Amniotic stem cell (primary cell): Measurements from ENCODE around the gene DNAJC21.
A peak's percentile ranks its signal among the peaks of the same experiment; 100 is the strongest.
"Not testable (repeated sequence)": the region's sequence is repeated elsewhere in the genome, so short reads cannot be mapped to it uniquely, and the experiment has no call there.

Experiments used
- DNase-seq: peaks from one replicate; lab custom pipeline; 2025; lab: John Stamatoyannopoulos, UW

DNAJC21 gene

DNA sequence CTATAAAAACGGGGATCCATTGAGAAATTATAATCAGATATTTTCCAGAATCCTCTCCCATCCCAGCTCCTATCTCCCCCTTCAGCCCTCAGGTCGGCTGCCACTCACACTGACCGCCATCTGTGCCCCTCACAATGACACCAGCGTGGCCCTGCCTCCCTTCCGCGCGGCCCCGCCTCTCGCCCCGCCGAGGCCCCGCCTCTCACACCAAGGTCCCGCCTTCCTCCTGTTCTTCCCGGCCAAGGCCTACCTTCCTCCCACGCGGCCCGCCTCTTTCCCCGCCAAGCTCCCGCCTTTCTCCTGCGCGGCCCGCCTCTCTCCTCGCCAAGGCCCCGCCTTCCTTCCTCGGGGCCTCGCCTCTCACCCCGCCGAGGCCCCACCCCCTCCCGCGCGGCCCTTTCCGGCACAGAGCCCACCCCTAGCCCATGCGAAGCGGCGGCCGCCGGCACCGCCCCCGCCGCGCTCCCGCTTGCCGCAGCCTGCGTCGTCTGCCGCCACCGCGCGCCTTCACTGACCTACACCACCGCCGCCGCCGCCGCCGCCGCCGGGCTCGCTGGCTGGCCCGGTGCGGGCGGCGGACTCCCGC is at the start of gene DNAJC21:
Gene DNAJC21 (plus strand): TSS at position 426 of the 586 bp plus-strand sequence. CDS start 261 bp downstream, outside the sequence.
- peak; percentile 89 for DNase-seq

DNA sequence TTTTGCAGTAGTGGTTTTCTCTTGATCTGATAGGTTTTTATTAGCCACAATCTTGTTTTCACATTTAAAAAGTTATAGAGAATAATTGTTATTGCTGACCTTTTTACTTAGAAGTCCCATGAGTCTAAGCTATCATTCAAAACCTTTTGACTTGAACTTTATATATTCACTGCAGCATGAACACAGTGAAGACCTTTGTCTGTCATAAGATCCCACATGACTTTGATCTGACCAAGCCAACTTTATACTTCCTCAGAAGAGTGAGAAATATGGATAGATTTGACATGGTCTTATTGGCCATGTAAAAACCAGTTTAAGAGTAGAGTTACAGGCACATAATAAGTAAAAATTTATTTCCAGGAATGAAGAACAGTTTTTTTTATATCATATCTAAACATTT is 48.1 kb upstream of the DNAJC21 start:
- no peak for DNase-seq

DNA sequence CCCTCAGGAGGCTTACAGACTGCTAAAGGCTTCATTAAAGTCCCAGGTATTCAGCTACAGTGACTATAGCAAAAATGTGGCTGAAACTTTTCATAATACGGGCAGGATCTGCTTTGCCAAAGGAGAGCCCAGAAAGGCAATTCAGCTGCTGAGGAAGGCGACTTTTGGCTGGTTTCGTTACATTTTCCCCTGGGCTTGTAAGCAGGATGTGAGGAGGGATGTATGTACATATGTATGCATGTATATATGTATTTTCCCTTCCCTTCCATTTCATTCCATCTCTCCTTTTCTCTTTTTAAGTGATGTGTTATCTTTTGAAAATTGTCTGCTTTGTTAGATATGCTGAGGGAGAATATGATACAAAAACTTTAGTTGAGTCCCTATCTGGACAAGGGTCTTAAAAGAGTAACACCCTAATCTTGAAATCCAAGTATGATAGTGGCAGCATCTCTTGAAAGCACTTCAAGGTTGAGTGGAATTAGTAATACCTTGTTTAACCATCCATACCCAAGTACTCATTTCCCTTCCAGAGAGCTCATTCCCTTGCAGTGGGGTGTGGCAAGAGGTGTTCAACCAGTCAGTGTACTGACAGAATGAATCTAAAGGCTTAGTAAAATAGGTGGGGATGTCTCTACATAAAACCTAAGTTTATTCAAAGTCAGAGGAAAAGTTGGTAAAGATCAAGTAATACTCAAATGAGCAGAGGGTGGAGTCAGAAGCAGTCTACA is 42.8 kb upstream of the DNAJC21 start:
- no peak for DNase-seq

DNA sequence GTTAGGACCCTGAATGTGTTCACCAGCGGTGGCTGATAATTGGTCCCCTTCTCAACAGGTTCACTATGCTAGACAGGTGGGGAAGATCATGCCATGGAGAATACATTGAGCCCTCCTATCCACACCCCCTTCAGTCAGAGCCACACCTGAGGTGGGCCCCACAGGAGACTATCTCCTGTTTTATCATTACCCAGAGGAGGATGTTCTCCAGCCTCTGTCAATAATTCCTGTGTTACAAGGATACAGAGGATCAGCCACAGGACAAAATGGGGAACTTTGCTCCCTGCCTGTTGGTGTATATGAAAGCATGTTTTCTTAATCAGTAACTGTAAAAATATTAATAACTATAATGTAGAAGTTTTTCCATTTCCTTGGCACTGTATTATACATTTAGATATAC is 40.0 kb upstream of the DNAJC21 start:
- no peak for DNase-seq

DNA sequence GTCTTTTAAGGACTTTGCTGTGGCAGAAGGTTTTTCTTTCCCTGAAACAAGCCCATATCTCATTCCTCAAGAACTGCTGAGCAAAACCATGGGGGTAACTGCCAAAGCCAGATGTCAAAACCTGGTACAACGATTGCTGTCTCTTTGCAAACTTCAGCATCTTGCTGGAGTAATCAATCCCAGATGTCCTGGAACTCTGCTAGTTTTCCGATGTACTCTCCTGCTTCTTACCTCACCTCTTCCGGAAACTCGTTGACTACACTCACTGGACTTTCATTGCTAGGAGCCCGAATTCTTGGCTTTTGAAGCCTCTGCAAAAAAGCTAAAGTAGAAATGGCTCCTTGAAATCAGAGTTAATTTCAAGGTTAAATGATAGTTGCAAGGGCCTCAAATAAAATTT is 37.4 kb upstream of the DNAJC21 start:
- DNase-seq = peak; percentile 42

DNA sequence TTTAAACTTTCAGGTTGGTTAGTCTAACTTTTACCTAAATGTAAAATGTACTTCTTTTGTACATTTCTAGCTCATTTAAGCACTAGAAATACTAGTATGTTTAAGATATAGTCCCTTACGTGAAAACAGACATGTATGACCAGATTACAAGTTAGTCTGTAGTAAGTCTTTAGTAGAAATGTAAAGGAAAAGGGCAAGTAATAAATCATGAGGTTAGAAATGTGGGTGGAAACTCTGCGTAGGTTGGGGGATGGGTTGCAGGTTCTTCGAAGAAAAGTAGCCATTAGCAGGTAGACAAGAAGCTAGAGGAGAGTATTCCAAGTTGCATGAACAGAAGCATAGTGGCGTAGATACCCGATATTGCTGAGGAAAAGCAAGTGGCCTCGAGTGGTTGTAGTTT is 36.9 kb upstream of the DNAJC21 start:
- no peak for DNase-seq

DNA sequence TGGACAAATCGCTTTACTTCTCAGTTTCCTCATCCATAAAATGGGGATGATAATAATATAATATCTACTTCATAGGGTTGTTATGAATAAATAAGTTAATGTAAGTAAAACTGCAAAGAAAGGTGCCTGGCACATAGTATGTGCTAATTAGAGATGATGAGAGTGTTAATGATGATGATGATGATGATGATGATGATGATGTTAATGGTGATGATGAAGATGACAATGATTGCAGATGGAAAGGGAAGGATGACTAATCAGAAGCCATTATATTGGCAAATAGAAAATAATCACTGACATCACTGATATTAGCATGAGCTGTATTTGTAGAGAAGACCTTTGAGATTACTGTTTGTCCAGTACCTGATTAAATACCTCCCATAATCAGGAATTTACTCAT is 34.6 kb upstream of the DNAJC21 start:
- no peak for DNase-seq

DNA sequence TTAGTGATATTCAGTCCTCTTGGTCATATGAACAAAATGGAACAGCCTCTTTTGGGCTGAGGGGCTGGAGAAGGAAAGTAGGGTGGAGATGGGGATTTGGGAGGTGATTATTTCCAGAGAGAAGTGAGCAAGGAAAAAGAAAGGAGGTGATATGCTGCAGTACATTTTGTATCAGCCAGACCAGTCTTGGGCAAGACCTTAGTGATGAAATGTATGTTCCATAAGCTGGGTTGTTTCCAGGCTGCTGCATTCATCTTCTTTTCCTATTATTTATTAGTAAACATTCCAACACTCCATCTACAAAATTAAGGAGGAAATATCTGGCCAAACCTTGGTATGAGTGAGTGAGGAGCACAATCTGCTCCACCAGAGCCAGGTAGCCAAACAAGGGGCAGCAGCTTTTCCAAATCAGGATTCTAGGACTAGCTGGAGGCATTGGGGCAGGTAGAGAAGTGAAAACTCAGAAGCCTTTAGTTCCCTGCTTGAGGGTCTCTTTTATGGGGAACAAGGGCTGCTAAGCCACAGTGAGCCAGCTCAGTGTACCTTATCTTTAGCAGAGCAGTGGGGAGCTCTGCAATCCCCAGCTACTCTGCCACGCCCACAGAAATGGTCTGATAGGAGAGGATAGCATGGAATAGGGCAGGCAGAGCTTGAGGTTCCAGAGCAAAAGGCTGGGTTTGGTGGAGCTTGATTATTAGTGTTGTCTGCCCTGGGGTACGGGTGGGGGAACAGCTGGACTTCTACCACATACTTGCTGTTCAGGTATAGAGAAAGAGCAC is 33.5 kb upstream of the DNAJC21 start:
- no peak for DNase-seq

DNA sequence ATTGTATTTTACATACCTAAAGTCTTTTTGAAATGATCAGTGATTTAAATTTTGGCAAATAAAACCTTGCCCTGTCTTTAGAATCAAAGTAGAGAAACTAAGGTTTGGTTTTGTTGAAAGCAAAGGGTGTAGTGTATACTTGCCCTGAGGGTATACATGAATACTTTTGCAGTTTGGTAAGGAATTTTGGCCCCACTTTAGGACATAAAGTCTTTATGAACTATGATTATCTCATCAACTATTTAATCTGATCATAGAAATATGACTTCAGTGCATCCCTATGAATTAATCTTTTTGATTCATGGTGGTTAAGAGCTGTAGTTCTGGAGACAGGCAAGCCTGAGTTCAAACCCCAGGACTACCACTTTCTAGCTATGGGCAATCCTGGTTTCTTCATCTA is 31.7 kb upstream of the DNAJC21 start:
- DNase-seq = no peak

DNA sequence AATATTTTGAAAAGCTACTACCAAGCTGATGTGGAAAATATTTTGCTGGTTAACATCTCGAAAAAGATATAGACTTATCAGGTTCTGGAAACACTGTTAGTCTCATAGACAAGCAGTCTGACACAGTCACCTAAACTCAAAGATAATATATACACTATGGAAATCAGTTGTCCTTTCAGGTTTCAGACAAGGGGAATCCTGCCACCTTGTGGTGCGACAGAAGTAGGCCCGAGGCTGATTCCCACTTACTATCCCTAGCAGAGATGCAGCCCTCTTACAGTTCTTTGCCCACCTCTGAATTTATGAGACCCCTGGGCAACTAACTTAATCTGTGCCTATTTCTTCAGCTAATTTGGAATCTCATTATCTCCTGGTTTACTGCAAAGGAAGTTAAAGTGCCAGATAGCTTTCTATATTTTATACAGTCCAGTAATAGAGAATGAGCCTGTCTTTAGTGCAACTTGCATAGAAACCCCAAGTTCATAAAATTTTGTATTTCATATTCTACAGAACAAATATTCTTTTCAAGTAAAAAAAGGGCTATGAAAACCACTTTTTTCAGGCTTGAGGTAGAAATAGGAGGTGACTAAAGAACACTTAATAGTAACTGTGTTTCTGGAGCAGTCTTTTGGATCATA is 31.0 kb upstream of the DNAJC21 start:
- peak; percentile 73 for DNase-seq

DNA sequence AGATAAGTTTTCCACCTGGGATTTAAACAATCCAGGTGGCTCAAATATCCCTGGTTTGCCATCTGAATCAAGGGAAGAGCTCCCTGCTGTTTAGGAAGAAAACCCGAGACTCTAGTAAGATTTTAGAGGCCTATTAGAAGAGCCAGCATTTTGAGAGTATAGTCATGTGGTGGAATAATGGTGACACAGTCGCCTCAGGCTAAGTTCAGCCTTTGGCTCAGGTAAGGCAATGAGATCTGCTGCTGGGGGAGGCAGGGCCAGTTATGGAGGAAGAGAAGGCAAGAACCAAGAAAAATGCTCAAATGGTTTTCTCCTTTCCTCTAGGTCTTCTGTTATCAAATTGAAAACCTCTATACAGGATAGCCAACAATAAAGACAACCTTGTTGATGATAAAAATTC is 30.3 kb upstream of the DNAJC21 start:
- DNase-seq = no peak

DNA sequence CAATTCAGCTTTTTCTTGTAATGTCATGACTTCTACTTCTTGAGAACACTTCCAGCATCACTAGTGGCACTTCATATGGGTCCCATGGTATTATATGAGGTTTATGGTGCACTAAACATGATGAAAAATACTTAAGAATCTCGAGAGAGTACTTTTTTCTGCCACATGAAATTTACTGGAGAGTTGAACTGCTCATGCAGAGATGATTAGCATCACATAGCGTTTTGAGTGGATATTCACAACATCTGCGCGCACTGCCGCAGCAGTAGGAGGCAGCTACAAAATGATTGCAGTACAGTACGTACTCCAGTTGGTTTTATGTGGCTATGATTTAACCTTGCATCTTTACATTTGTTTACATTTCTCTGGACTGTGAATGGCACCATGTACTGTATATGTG is 28.7 kb upstream of the DNAJC21 start:
- no peak for DNase-seq

DNA sequence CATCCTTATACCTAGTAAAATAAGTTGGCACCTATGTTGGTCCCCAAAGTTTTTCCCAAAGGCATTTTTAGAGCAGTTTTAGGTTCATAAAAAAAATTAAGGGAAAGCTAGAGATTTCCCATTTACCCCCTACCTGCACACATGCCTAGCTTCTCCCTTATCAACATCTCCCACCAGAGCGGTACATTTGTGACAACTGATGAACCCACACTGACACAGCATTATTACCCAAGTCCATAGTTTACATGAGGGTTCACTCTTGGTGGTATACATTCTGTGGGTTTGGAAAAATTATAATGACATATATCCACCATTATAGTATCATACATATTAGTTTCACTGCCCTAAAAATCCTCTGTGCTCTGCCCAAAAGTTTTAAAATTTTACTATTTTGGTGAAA is 26.1 kb upstream of the DNAJC21 start:
- DNase-seq = no peak

DNA sequence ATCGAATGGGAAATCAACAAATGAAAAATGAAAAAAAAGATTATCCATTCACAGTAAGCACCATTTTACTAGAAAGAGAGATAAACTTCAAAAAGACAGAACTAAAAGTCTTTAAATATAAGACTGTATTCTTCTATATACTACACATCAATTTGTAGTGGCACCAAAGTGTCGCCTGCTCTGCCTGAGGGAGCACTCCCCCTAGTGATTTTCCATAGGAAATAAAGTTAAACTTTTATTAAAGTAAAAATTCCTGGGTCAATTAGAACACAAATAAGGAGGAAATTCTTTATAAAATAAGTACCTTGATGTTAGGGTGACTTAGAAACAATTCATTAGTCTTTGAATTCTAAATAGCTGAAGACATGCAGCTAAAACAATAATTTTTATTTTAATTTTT is 23.8 kb upstream of the DNAJC21 start:
- DNase-seq = no peak

DNA sequence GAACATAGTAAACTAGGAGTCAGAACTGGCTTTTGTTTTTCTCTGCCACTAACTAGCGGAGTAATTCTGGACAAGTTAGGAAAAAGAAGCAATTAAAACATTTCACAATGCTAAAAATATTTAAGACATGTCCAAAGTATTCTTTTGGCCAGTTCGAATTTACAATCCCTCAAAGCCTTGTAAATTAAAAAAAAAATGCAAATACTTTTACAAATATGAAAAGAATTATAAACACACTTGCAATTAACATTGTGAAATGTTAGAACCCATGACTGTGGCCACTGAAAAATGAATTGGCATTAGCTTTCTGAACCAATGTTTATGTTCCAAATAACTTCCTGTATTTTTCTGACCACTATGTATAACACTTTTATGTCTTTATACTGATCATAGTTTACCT is 16.3 kb upstream of the DNAJC21 start:
- no peak for DNase-seq

DNA sequence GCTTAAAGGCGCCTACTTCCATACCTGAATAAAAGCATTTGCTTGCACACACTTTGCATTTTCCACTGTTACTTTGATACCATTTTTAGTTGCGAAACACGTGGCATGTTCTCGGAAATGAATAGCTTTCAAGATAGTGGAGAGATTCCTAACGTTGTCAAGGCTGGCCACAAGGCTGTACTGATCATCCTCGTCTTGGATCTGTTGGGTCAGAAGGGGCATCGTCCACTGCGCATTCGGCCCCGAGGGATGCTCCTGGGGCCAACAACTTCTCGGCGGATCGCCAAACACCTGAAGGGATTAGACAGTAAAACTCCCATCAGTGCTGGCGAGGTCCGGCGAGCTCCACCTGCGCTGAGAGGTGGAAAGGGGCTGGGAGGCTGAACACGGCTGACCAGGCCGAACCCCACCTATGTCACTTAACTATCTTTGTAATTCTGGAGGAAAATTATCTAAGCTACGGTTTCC is 14.7 kb upstream of the DNAJC21 start:
- no peak for DNase-seq

DNA sequence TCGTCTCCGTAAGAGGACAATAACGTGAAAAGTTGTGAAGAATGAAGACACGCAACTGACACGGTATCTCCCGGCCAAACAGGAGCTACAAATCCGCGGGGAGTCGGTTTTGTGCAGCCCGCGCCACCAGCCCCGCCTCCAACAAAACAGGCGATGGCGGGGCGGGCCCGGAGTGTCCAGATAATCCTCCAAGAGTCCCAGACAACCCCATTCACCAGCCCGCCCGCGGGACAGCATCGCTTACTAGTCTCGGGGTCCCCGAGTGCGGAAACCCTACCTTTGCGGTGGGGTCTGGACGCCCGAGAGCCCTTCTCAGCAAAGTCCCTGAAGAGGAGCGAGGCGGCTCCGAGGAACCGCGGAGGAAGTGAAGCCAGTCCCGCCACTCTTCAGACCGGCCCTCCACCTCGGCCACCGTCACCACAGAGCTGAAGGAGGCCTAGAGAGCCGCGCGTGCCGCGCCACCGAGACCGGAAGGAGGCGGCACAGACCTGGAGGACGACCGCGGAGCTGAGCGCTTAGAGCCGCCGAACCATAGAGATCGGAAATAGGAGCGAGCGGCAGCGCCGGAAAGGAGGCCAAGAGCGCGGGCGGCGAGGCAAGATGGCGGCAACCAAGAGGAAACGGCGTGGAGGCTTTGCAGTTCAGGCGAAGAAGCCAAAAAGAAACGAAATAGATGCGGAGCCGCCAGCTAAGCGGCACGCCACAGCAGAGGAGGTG is 14.1 kb upstream of the DNAJC21 start, which contains the start of the genes BRIX1 and RAD1:
Gene BRIX1 (plus strand): TSS at position 573 of the 717 bp plus-strand sequence. CDS start 28 bp downstream, at position 601.
Gene RAD1 (minus strand): TSS at position 366 of the 717 bp plus-strand sequence. CDS start 612 bp downstream, outside the sequence.
- DNase-seq = peak; percentile 96

DNA sequence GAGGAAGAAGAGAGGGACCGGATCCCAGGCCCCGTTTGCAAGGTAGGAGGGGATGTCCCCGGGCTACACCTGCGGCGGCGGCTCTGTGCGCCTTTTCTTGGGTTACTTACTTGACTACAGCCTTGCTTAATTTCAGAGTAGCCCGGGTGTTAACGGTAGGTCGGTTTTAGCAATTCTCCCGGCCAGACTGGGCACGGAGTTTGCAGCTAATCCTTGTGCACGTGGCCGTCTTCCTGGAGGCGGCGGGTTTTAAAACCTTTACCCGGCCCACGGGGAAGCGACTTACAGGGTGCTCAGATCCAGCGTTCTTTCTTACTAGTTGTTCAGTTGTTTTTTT is 13.5 kb upstream of the DNAJC21 start:
- DNase-seq = no peak

DNA sequence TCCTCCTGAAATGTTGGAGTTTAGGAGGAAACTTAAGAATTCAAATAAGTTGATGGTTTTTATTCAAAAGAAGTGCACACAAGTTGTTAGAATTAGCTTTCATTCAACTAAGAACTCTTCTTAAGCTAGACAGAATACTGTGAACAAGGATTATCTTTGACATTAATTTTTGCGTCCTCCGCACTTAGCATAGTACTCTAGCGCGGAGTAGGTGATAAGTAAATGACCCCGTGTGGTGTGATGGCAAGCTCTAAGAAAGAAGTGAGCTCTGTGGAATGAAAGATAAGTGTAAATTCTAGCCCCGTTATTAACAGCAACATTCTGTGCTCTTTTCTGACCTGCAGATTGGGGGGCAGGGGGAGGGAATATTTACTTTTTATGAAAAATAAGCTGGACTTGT is 12.8 kb upstream of the DNAJC21 start:
- no peak for DNase-seq

DNA sequence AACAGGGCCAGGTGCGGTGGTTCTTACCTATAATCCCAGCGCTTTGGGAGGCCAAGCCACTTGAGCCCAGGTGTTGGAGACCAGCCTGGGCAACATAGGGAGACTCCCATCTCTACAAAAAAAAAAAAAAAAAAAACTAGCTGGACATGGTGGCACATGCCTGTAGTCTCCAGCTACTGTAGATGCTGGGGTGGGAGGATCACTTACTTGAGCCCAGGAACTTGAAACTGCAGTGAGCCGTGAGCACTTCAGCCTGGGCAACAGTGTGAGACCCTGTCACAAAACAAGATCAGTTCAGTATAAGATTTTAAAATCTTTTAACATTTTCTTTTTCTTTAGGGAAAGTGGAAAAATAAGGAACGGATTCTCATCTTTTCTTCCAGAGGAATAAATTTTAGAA is 11.3 kb upstream of the DNAJC21 start:
- no peak for DNase-seq

DNA sequence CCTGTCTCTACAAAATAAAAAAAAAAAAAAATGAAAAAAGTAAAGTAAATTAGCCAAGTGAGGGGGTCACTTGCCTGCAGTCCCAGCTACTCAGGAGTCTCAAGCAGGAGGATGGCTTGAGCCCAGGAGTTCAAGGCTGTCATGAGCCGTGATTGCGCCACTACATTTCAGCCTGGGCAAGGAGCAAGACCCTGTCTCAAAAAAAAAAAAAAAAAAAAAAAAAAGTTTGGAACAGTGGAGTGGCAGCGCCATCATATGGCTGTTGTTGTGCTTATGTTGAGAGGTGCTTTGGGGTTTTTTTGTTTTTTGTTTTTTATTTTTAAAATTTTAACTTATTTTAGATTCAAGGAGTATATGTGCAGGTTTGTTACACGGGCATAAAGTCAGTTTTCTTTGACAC is 10.3 kb upstream of the DNAJC21 start:
- DNase-seq = no peak

DNA sequence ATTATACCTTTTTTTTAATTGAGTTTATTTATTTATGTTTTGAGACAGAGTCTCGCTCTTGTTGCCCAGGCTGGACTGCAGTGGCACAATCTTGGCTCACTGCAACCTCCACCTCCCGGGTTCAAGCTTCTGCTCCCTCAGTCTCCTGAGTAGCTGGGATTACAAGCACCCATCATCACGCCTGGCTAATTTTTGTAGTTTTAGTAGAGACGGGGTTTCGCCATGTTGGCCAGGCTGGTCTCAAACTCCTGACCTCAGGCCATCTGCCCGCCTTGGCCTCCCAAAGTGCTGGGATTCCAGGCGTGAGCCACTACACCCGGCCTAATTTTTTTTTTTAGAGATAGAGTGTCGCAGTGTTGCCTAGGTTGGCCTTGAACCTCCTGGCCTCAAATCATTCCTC is 6.1 kb upstream of the DNAJC21 start:
- not testable (repeated sequence) for DNase-seq
